Tongue (tissue), 2 donors: ENCODE data around the gene RRP1. TPM values are rescaled to one million over a fixed set of nuclear protein-coding genes. Genes with fewer than 3 reads are reported as not detected.

Experiments
- DNase-seq: peaks from one replicate; pipeline ENCODE4 v3.0.0-alpha.2; 2015
- total RNA-seq: library from RNA; depleted of rRNA; stranded (reverse); fragments of >200 nt; gene quantifications from one replicate; pipeline ENCODE4 v1.2.3, GENCODE V29; 2014

The RRP1 gene
- 17.2 TPM for total RNA-seq

GRCh38 chr21:43789276-43790009 lies at the start of gene RRP1:
Gene RRP1, plus strand, starts transcription at chr21:43789577. Its CDS starts 53 bp downstream, at chr21:43789630.
- DNase-seq = peak; percentile 97

DNA sequence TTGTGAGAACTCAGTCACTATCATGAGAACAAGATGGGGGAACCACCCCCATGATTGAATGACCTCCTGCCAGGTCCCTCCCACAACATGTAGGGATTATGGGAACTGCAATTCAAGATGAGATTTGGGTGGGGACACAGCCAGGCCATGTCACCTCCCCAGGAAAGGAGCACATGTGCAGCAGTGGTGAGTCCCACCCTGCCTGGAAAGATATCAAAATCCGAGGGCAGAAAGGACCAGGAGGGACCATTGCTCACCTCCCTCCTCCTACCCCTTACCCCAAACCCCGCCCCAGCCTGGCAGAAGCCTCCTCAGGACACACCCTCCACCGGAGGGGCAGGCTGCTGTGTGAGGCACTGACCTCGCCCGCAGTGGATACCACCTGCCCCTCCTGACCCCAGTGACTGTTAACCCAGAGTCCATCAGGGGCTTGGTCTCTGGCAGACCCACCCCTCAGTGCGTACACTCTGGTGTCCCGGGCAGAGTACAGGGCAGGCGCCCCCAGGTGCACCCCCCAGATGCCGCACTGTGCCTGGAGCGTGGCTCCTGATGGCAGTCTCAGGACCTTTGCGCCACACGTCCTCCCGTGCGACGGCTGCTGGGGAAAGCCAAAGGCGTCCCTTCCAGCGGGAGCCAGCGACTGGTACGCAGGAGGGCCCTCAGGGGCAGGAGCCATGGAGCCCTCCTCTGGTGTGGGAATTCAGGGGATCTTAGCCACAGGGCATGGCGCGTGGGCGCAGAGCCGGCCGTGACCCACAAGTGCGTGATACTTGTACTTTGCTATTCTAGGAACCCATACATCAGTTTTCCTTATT lies 49.5 kb upstream of the RRP1 start:
- DNase-seq = no peak

DNA sequence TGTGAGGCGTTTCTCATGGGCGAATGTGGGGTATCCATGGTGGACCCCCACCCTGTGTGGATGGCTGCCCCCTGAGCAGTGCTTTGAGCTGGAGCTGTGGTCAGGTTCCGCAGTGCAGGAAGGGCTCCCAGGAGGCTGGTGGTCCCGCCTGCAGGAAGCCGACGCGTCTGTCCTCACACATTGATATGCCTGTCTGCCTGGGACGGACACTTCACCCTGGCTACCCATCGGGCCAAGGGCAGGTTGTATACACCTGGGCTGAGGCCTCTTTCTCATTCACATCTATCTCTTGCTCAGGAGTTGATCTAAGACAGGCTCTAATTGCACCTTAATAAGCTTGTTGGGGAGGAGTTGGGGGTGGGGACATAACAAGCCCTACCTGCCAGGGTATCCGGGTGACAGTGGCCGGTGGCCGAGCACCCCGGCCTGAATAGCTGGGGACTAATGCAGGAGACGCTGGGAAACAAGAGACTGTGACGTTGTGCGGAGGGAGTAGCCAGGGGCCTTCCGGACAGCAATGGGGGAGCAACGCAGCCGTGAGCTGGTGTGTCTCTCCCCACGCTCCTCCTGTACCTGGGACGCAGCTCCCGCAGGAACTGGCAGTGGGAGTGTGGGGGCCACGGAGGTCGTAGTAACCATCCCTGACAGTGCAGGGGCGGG lies 48.8 kb upstream of the RRP1 start:
- DNase-seq = peak; percentile 36

- no peak for DNase-seq
Measured at GRCh38 chr21:43741423-43742096, 47.8 kb upstream of the RRP1 start.

GRCh38 chr21:43743947-43744346 lies 45.4 kb upstream of the RRP1 start:
- DNase-seq = no peak

DNA sequence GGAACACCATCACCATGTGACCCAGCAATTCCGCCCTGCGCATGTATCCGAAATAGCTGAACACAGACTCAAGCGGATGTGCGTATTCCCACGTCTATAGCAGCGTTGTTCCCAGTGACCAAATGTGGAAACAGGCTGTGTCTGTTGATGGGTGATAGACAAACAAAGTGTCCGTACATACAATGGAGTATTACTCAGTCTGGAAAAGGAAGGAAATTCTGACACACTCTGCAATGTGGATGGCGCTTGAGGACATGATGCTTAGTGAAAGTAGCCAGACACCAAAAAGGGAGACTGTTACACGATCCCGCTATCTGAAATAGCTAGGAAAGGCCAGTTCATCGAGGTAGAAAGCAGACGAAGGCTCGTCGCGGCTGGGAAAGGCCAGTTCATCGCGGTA lies 44.7 kb upstream of the RRP1 start:
- DNase-seq = no peak

- DNase-seq = no peak
Measured at GRCh38 chr21:43745772-43746517, 43.4 kb upstream of the RRP1 start.

DNA sequence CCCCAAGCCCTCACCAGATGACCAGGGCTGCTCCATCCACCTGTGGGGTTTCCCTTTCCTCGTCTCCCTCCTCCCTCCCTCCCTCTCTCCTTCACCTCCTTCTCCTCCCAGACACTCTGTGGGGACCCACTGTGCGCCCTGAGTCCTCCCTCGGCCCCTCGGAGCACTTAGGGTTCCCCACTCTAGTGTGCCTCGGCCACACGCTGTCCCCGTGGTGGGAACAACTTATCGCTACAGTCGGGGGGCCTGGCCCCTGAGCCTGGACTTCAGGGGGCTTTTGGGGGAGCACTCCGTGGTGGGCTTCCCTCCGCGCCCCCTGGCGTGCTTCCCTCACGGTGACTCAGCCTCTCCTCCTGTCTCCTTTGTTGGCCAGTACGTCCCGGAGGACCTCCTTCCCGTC lies 40.8 kb upstream of the RRP1 start:
- no peak for DNase-seq

GRCh38 chr21:43749651-43750262 lies 39.6 kb upstream of the RRP1 start:
- no peak for DNase-seq

DNA sequence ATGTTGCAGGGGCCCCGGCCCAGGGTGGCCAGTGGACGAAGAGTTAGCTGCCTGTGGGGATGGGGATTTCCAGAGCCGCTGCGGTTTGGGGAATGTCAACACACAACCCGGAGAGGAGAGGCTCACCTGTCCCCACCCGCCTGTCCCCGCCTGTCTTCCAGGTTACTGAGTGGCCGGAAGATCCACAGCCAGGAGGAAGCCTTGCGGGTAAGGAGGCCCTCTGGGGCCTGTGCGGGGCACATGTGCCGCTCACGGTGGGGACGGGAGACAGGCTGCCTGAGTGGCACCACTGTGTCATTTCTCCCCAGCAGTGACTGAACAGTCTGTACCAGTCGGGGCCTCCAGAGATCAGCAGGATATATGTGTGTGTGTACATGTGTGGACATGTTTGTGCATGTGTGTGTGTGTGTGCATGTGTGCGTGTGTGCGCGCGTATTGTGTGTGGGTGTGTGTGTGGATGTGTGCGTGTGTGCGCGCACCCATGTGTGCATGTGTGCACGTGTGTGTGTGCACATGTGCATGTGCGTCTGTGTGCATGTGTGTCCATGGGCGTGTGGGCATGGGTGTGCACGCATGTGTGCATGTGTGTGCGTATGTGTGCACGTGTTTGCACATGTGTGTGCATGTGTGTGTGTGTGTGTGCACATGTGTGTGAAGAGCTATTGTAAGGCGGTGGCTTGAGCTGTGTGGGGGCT lies 38.9 kb upstream of the RRP1 start:
- no peak for DNase-seq

DNA sequence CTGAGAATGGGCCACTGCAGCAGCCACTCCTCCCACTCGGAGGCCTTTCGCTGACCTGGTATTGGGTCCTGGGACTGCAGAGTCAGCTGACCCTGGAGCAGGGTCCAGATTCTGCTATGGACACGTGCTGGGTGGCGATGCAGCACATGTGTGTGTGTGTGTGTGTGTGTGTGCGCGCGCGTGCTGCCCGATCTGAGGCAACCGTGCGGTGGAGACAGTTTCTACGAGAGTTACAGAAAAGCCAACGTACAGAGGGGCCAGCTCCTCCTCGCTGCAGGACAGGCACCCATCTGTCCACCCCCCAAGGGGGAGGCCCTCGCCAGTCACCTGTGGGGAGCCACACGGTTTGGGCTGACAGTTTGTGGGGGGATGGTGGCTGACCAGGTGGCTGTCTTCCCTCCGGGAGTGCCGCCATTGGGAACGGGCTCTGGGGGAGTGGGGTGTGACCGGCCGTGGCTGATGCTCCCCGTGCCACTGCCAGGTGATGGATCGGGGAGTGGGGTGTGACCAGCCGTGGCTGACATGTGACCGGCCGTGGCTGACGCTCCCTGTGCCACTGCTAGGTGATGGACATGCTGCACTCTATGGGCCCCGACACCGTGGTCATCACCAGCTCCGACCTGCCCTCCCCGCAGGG lies 37.3 kb upstream of the RRP1 start:
- DNase-seq = no peak

DNA sequence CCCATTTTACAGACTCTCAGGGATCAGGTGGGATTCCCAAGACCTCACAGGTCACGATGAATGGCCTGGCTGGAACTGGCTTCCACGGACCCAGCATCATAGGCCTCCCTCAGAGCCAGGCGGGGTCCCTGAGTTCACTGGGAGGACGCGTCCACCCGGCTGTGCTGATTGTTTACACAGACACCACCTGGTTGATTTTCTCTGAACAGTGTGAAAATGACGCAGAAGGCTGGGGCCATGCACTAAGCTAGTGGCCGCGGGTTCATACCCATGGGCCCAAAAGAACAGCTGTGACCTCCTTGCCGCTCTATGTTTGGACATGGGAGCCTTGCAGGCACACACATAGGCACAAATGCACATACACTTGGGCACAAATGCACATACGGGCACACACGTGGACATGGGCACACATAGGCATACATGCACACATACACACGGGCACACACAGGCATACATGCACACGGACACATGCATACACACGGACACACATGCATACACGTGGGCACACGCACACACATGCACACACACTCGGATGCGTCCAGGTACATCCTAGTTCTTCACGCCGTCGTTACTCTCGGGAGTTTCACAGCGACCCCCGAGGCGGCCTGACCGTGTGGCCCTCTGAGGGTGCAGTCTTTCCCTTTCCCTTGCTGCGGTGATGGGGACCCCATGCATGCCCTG lies 36.5 kb upstream of the RRP1 start:
- DNase-seq = no peak

- DNase-seq = no peak
Measured at GRCh38 chr21:43753439-43753799, 36.0 kb upstream of the RRP1 start.

DNA sequence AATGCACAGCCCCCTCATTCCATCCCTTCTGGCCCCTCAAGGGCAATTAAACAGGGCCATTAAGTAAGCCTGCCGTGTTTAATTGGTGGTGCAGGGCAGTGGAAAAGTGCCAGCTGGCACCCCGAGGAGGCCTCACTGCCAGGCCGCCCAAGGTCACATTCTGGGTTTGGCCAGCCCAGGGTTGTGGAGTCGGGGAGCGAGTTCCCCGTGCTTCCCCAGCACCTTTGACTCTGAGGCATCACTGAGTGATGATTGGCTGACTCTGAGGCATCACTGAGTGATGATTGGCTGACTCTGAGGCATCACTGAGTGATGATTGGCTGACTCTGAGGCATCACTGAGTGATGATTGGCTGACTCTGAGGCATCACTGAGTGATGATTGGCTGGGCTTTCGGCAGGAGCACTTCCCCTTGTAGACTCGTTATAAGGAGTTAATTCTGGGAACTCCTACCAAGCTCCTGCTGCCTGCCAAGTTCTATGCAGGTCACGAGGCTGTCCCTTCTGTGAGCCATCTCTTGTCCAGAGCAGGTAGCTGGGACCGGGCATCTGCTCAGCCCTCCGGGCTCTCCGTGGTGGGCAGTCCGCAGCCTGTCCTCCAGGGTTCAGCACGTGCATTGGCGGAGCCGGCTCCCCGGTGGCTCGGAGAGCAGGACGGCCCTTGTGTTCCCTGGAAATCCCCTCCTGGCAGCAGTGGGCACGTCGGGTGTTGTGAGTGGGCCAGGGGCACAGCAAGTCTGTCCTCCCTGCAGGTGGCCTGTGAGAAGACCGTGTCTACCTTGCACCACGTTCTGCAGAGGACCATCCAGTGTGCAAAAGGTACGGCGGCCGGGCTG lies 34.2 kb upstream of the RRP1 start:
- no peak for DNase-seq

- no peak for DNase-seq
Measured at GRCh38 chr21:43755820-43756594, 33.4 kb upstream of the RRP1 start.

DNA sequence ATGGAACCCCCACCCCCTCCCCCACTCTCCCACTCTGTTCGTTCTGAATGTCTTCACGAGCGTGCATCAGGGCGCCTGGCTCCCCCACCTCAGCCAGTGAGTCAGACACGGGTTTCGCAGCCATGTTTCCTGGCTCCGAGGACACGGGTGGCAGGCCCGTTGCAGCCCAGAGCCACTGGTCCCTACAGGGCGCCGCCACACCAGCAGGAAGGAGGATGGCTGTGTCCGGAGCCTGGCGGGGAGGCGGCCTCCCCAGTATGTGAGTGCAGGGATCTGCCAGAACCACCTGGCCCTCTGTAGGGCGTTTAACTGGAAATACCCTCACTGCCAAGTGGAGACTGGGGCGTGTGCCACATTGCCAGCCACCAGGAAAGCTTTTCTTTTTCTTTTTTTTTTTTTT lies 31.8 kb upstream of the RRP1 start:
- DNase-seq = no peak

- peak; percentile 77 for DNase-seq
Measured at GRCh38 chr21:43758111-43758641, 31.2 kb upstream of the RRP1 start.

DNA sequence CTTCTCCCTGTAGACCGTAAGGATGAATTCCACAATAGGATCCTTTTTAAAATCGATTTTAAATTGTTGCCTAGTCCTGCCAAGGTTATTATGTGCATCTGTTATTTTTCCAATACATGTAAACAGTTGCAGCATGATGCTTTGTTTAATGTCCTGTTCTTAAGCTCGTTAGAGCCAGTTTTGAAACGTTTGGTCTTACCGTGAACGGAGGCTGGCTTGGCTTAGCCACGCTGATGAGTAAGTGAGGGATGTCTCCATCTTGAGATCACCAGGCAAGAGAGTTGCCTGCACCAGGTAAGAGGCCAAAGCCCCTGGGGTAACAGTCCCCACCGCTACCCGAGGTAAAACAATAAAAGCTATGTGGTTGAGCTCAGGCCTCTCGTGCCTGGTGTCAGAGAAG lies 30.6 kb upstream of the RRP1 start:
- peak; percentile 55 for DNase-seq
